HUDEP-2 (cell line): ENCODE measurements around the gene GAA.
"Not testable (repeated sequence)": the region's sequence is repeated elsewhere in the genome, so short reads cannot be mapped to it uniquely, and the experiment has no call there.

Source experiments
- DNase-seq, 76 experiments: peaks; one replicate each; lab custom pipeline; 2025; ENCODE audit not compliant: unreplicated experiment in 76 of 76; lab: John Stamatoyannopoulos, UW

GAA gene

GRCh38 chr17:80082403-80083135, 18.8 kb upstream of the GAA start:
- DNase-seq, result peak in 50 of 76 experiments; percentile 5 to 67 (median 24)

GRCh38 chr17:80083136-80083661, 18.2 kb upstream of the GAA start:
- no peak for DNase-seq

DNA sequence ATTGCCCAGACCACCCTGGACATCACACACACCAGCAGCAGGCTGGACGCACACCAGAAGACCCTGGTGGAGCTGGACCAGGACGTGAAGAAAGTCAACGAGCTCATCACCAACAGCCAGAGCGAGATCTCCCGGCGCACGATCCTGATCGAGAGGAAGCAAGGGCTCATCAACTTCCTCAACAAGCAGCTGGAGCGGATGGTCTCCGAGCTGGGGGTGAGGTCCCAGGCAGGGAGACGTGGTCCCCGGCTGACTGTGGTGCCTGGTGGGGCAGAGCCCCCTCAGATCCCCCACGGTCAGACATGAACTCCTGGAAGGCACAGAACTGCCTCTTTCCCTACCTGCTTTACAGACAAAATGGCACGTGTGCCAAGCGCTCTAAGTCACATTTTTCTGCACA, 16.6 kb upstream of the GAA start:
- DNase-seq, result no peak

GRCh38 chr17:80086081-80086480, 15.3 kb upstream of the GAA start:
- DNase-seq, result no peak

GRCh38 chr17:80086616-80087015, 14.8 kb upstream of the GAA start:
- DNase-seq, result no peak

DNA sequence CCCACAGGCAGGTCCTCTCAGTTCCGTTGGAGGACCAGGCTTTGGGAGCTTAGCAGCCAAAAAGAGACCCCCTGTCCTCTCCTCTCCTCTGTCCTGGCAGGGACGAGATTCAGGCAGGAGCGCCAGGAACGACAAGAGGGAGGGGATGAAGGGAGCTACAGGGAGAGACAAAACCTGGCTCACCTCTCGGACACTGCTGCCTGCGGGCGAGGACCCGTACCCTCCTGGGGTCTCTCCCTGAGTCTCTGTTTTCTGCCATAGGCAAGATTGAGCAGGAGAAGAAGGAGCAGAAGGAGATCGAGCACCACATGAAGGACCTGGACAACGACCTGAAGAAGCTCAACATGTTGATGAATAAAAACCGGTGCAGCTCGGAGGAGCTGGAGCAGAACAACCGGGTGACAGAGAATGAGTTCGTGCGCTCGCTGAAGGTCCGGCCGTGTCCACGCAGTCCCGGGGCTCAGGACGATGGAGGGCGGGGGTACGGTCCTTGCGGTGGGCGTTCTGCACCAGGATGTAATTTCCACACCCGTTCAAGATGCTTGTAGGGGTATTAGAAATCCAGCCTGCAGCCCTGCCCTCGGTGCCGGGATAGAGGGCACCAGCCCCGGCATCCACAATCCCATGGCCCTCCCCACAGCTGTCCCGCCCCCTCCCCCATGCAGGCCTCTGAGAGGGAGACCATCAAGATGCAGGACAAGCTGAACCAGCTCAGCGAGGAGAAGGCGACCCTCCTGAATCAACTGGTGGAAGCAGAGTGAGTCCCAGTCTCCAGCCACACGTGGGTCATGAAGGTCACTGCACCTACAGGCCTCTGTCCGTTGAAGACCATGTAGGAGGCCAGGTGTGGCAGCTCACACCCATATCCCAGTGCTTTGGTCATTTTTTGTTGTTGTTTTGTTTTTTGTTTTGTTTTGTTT, 13.8 kb upstream of the GAA start:
- DNase-seq, result no peak

GRCh38 chr17:80089762-80090161, 11.6 kb upstream of the GAA start:
- no peak for DNase-seq

DNA sequence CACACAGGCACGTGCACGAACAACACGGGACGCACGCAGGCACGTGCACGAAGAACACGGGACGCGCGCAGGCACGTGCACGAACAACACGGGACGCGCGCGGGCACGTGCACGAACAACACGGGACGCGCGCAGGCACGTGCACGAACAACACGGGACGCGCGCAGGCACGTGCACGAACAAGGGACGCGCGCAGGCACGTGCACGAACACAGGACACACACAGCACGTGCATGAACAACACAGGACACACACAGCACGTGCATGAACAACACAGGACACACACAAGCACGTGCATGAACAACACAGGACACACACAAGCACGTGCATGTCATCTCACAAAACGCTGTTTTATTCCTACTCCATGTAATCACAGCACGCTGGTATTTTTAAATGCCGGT, 11.2 kb upstream of the GAA start:
- DNase-seq, result not testable (repeated sequence)

DNA sequence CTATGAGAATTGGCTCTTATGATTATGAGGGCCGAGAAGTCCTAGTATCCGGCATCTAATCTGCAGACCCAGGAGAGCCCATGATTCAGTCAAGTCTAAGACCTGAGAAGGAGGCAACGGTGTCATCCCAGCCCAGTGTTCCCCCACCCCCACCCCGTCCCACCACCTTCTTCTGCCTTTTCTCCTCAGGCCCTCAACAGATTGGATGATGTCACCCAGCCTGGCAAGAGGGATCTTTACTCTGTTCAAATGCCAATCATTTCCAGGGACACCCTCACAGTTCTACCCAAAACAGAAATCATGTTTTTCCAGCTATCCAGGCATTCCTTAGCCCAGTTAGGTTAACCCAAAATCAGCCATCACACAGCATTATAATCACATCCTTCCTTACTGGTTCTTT, 10.0 kb upstream of the GAA start:
- DNase-seq, result no peak

- DNase-seq, result no peak
Observed at GRCh38 chr17:80092959-80093358, 8.4 kb upstream of the GAA start.

- no peak for DNase-seq
Observed at GRCh38 chr17:80095038-80095843, 6.1 kb upstream of the GAA start.

DNA sequence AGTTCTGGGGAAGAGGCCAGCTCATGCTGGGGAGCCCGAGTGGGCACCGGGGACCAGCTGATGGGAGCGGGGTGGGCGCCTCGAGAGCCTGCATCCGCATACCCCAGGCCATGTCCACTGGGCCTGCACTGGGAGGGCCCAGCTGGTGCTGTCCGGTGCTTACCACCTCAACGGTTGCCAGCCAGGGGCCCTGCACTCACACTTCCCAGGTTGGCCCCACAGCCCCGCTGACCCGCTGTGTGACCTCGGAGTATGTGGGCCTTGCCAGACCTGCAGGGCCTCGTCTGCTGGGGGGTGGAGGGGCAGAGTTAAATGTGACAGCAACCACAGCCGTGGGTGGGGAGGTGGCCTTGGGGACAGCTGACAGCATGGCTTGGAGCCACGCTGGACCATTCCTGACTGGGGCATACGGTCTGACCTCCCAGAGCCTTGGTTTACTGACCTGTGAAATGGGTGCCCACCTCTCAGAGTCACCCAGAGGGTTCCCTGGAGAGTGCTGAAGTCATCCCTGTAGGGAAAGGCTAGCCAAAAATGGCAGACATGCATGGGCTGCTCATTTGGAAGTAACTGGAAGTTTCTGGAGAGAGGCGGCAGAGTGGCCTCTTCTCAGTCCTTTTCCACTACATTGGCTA, 5.4 kb upstream of the GAA start:
- no peak for DNase-seq

DNA sequence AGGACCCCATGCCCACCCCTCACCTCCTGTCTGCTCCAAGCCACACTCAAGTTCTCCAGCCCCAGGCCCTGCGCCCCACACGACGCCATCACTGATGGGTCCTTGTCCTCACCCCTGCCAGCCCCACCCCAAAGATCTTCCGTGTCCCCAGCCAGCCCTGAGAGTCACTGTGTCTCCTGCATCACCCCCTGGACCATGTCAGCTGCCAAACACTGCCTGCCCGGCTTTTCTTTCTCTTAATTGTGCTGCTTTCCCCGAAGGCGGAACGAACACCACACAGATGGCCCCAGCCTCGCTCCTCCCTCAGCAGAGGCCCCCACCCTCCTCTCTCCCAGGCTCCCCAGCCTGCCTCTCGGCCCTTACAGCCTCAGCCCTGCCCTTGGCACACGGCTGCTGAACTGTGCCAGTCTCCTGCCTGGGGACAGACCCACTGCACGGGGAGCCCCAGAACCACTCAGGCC, 4.8 kb upstream of the GAA start:
- no peak for DNase-seq

DNA sequence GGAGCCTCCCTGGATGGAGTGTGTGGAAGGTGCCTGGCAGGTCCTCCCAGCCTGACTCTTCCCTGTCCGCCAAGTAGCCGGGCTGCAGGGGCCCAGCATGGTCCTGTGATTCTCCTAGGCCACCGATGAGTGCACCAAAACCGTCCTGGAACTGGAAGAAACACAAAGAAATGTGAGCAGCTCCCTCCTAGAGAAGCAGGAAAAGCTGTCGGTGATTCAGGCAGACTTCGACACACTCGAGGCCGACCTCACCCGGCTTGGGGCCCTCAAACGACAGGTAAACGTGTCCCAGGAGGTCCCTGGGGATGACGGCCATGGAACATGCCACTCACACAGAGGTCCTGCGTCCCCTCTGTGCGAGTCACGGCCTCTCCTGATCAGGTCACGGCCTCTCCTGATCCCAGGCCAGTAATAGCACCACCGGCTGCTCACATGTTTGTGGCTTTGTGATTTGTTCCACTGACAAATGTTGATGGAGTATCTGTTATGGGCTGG, 4.2 kb upstream of the GAA start:
- no peak for DNase-seq

GRCh38 chr17:80097844-80098691, 3.3 kb upstream of the GAA start:
- DNase-seq, result no peak

- DNase-seq, result no peak
Observed at GRCh38 chr17:80099291-80100034, 1.9 kb upstream of the GAA start.

DNA sequence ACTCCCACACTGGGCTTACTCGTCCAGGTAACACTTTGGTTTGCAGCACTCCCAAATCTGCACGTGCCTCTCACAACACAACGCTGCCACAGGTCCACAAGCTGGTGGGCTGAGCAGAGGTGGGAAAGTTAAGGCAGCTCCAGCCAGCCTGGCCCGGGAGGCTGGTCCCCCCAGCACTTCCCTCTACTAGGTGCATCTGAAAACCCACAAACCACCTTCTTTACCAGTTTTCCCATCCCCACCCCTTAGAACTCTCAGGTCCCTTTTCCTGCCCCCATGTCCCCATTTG, 1.4 kb upstream of the GAA start:
- no peak for DNase-seq

GRCh38 chr17:80101946-80102663, 724 bp downstream of the GAA start:
- DNase-seq, result peak in 21 of 76 experiments; percentile 10 to 44 (median 22)
